HEK293 (cell line): ENCODE measurements around the gene SNTB2.

Experiments
- CTCF ChIP-seq: fragments of 450-650 bp; formaldehyde crosslinking; IDR thresholded peaks from 2 replicates; pipeline ENCODE4 v1.5.1; 2016; ENCODE audit warnings: missing biosample characterization, missing genetic modification characterization
- KLF16 ChIP-seq: fragments of 450-650 bp; formaldehyde crosslinking; IDR thresholded peaks from 2 replicates; pipeline ENCODE4 v1.5.1; 2017; ENCODE audit warnings: missing biosample characterization, missing genetic modification characterization
- MZF1 ChIP-seq: fragments of 450-650 bp; formaldehyde crosslinking; IDR thresholded peaks from 2 replicates; pipeline ENCODE4 v1.5.1; 2017; ENCODE audit warnings: missing biosample characterization, missing genetic modification characterization, borderline replicate concordance
- RBAK ChIP-seq: fragments of 450-650 bp; formaldehyde crosslinking; IDR thresholded peaks from 2 replicates; pipeline ENCODE4 v1.5.1; 2016; ENCODE audit warnings: missing biosample characterization, missing genetic modification characterization
- ZNF112 ChIP-seq: fragments of 450-650 bp; formaldehyde crosslinking; IDR thresholded peaks from 2 replicates; pipeline ENCODE4 v1.5.0; 2017; ENCODE audit warnings: missing biosample characterization, missing genetic modification characterization
- ZNF155 ChIP-seq: fragments of 450-650 bp; formaldehyde crosslinking; IDR thresholded peaks from 2 replicates; pipeline ENCODE4 v1.5.1; 2016; ENCODE audit warnings: missing biosample characterization, missing genetic modification characterization
- ZNF394 ChIP-seq: fragments of 450-650 bp; formaldehyde crosslinking; IDR thresholded peaks from 2 replicates; pipeline ENCODE4 v1.5.1; 2016; ENCODE audit warnings: missing biosample characterization, missing genetic modification characterization, mild to moderate bottlenecking, moderate library complexity, borderline replicate concordance
- ZNF488 ChIP-seq: fragments of 450-650 bp; formaldehyde crosslinking; IDR thresholded peaks from 2 replicates; pipeline ENCODE4 v1.5.1; 2016; ENCODE audit warnings: missing biosample characterization, missing genetic modification characterization
- ZNF544 ChIP-seq: fragments of 450-650 bp; formaldehyde crosslinking; IDR thresholded peaks from 2 replicates; pipeline ENCODE4 v1.5.0; 2017; ENCODE audit warnings: missing biosample characterization, missing genetic modification characterization
- ZNF561 ChIP-seq: fragments of 450-650 bp; IDR thresholded peaks from 2 replicates; pipeline ENCODE4 v1.5.1; 2018; ENCODE audit warnings: missing biosample characterization, missing genetic modification characterization, borderline replicate concordance
- ZNF768 ChIP-seq: fragments of 450-650 bp; formaldehyde crosslinking; IDR thresholded peaks from 2 replicates; pipeline ENCODE4 v1.5.1; 2018; ENCODE audit warnings: missing biosample characterization, mild to moderate bottlenecking, missing genetic modification characterization
- ZNF792 ChIP-seq: fragments of 450-650 bp; formaldehyde crosslinking; IDR thresholded peaks from 2 replicates; pipeline ENCODE4 v1.5.1; 2016; ENCODE audit warnings: missing biosample characterization, missing genetic modification characterization
- TF ChIP-seq, protein P1 (sequence below): fragments of 450-650 bp; formaldehyde crosslinking; conservative IDR thresholded peaks from 2 replicates; pipeline ENCODE4 v1.5.1; 2016; ENCODE audit warnings: low read depth, missing biosample characterization, missing genetic modification characterization
- TF ChIP-seq, protein P2 (sequence below): fragments of 450-650 bp; formaldehyde crosslinking; IDR thresholded peaks from 2 replicates; pipeline ENCODE4 v1.5.1; 2016; ENCODE audit warnings: missing biosample characterization, missing genetic modification characterization

DNA sequence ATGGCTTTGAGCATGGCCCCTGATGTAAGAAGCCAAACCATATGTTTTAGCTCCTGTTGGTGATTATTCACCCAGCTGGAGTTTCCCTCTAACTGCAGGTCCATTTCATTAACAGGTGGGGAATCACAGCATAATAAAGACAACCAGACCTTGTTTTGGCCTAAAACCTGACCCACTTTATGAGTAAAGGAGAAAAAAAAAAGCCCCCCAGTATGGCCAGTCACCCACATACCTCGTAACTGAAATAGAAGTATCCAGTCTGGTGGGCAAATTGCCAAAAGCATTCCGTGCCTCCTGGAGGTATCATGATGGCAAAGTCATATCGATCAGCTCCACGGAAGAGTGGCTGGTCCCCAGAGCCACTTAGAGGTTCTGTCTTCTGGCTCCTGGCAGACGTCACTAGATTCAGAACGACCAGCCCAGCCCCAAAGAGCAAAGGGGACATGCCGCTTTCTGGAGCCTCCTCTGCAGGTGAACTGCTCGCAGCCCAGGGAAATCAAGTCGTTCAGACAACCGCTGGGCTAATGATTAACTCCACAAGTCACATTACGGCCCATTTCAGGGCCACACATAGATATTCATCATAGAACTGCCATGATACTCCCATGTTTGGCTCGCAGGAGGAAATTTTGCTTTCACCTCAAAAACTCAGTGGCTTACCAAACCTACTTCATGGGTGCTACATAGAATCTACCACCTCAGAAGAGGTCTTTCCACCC is 164.5 kb downstream of the SNTB2 start, which contains the start of gene TMED6:
- TF ChIP-seq RBAK (tag by site-specific recombination) (no peak), ZNF155 (tag by site-specific recombination) (no peak), CTCF (tag by site-specific recombination) (no peak), ZNF561 (tag by site-specific recombination) (no peak), ZNF768 (no peak), KLF16 (tag by site-specific recombination) (no peak), ZNF394 (no peak), ZNF544 (no peak), ZNF488 (no peak), ZNF792 (tag by site-specific recombination) (no peak), ZNF112 (tag by site-specific recombination) (no peak), MZF1 (tag by site-specific recombination) (no peak)
- TF ChIP-seq, protein P1, sequence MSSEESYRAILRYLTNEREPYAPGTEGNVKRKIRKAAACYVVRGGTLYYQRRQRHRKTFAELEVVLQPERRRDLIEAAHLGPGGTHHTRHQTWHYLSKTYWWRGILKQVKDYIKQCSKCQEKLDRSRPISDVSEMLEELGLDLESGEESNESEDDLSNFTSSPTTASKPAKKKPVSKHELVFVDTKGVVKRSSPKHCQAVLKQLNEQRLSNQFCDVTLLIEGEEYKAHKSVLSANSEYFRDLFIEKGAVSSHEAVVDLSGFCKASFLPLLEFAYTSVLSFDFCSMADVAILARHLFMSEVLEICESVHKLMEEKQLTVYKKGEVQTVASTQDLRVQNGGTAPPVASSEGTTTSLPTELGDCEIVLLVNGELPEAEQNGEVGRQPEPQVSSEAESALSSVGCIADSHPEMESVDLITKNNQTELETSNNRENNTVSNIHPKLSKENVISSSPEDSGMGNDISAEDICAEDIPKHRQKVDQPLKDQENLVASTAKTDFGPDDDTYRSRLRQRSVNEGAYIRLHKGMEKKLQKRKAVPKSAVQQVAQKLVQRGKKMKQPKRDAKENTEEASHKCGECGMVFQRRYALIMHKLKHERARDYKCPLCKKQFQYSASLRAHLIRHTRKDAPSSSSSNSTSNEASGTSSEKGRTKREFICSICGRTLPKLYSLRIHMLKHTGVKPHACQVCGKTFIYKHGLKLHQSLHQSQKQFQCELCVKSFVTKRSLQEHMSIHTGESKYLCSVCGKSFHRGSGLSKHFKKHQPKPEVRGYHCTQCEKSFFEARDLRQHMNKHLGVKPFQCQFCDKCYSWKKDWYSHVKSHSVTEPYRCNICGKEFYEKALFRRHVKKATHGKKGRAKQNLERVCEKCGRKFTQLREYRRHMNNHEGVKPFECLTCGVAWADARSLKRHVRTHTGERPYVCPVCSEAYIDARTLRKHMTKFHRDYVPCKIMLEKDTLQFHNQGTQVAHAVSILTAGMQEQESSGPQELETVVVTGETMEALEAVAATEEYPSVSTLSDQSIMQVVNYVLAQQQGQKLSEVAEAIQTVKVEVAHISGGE (tag by site-specific recombination): no peak
- TF ChIP-seq, protein P2, sequence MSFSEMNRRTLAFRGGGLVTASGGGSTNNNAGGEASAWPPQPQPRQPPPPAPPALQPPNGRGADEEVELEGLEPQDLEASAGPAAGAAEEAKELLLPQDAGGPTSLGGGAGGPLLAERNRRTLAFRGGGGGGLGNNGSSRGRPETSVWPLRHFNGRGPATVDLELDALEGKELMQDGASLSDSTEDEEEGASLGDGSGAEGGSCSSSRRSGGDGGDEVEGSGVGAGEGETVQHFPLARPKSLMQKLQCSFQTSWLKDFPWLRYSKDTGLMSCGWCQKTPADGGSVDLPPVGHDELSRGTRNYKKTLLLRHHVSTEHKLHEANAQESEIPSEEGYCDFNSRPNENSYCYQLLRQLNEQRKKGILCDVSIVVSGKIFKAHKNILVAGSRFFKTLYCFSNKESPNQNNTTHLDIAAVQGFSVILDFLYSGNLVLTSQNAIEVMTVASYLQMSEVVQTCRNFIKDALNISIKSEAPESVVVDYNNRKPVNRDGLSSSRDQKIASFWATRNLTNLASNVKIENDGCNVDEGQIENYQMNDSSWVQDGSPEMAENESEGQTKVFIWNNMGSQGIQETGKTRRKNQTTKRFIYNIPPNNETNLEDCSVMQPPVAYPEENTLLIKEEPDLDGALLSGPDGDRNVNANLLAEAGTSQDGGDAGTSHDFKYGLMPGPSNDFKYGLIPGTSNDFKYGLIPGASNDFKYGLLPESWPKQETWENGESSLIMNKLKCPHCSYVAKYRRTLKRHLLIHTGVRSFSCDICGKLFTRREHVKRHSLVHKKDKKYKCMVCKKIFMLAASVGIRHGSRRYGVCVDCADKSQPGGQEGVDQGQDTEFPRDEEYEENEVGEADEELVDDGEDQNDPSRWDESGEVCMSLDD: no peak
